Neural cell (in vitro differentiated cells): ENCODE results near the gene MLST8. TPM values are rescaled to one million over a fixed set of nuclear protein-coding genes. Genes with fewer than 3 reads are reported as not detected.

Experiments
- H2AFZ ChIP-seq: fragments of 200-600, 300-800 bp; sonication (generic), shearing (Covaris generic); 2 replicates; pipeline ENCODE4 v1.6.0; 2014; ENCODE audit warnings: low read depth, mild to moderate bottlenecking, antibody characterized with exemption, low read length, moderate library complexity
- H3F3A ChIP-seq: fragments of 200-600 bp; shearing (Covaris generic); 2 replicates; pipeline ENCODE4 v1.6.1; 2016; ENCODE audit warnings: mild to moderate bottlenecking, moderate library complexity, mixed read lengths, antibody characterized with exemption, low read length; ENCODE audit not compliant: insufficient read depth, poor library complexity, severe bottlenecking
- H3K27ac ChIP-seq: fragments of 200-600, 300-800 bp; sonication (generic), shearing (Covaris generic); 2 replicates; pipeline ENCODE4 v1.5.1; 2014; ENCODE audit warnings: mild to moderate bottlenecking, low read length, moderate library complexity
- H3K27me3 ChIP-seq: fragments of 300-800, 200-600 bp; sonication (generic), shearing (Covaris generic); 2 replicates; pipeline ENCODE4 v1.6.0; 2014; ENCODE audit warnings: mild to moderate bottlenecking, low read depth, low read length, moderate library complexity; ENCODE audit not compliant: insufficient read depth
- H3K36me3 ChIP-seq: fragments of 300-800, 200-600 bp; sonication (generic), shearing (Covaris generic); 2 replicates; pipeline ENCODE4 v1.5.1; 2014; ENCODE audit warnings: mild to moderate bottlenecking, antibody characterized with exemption, low read length, moderate library complexity; ENCODE audit not compliant: insufficient read depth
- H3K4me2 ChIP-seq: fragments of 300-800, 200-600 bp; sonication (generic), shearing (Covaris generic); 2 replicates; pipeline ENCODE4 v1.6.0; 2014; ENCODE audit warnings: mild to moderate bottlenecking, low read length
- H3K4me3 ChIP-seq: fragments of 300-800, 200-600 bp; sonication (generic), shearing (Covaris generic); 2 replicates; pipeline ENCODE4 v1.5.1; 2014; ENCODE audit warnings: mild to moderate bottlenecking, low read length, moderate library complexity
- H3K79me2 ChIP-seq: fragments of 200-600 bp; shearing (Covaris generic); replicated peaks from 2 replicates; pipeline ENCODE4 v1.6.0; 2014; ENCODE audit warnings: mild to moderate bottlenecking, low read length, moderate library complexity; ENCODE audit not compliant: insufficient read depth
- H3K9ac ChIP-seq: fragments of 300-800, 200-600 bp; sonication (generic), shearing (Covaris generic); 2 replicates; pipeline ENCODE4 v1.6.1; 2016; ENCODE audit warnings: mild to moderate bottlenecking, low read length, mixed read lengths
- H3K9me2 ChIP-seq: fragments of 200-600 bp; shearing (Covaris generic); 2 replicates; pipeline ENCODE4 v1.6.1; 2016; ENCODE audit warnings: mild to moderate bottlenecking, low read length, mixed read lengths; ENCODE audit not compliant: insufficient read depth
- H3K9me3 ChIP-seq: fragments of 200-600, 300-800 bp; sonication (generic), shearing (Covaris generic); 2 replicates; pipeline ENCODE4 v1.6.1; 2016; ENCODE audit warnings: mild to moderate bottlenecking, mixed run types, low read length, moderate library complexity, mixed read lengths
- H4K20me1 ChIP-seq: fragments of 200-600 bp; shearing (Covaris generic); 2 replicates; pipeline ENCODE4 v1.6.1; 2016; ENCODE audit warnings: mild to moderate bottlenecking, mixed run types; ENCODE audit not compliant: insufficient read depth
- CTCF ChIP-seq: fragments of 450-650 bp; IDR thresholded peaks from 2 replicates; pipeline ENCODE4 v1.5.1; 2014; ENCODE audit warnings: antibody characterized with exemption, mild to moderate bottlenecking, moderate library complexity; ENCODE audit not compliant: poor library complexity, severe bottlenecking
- EP300 ChIP-seq: fragments of 450-650 bp; conservative IDR thresholded peaks from 2 replicates; pipeline ENCODE4 v1.6.1; 2014; ENCODE audit warnings: antibody characterized with exemption, mild to moderate bottlenecking, moderate library complexity; ENCODE audit not compliant: poor library complexity, severe bottlenecking
- EZH2 ChIP-seq: fragments of 200-600, 300-800 bp; shearing (Covaris generic), sonication (generic); IDR thresholded peaks from 2 replicates; pipeline ENCODE4 v1.6.1; 2014; ENCODE audit warnings: antibody characterized with exemption, low read length, borderline replicate concordance, mild to moderate bottlenecking; ENCODE audit not compliant: insufficient read depth, poor library complexity, severe bottlenecking
- MXI1 ChIP-seq: fragments of 450-650 bp; conservative IDR thresholded peaks from 2 replicates; pipeline ENCODE4 v1.6.1; 2014; ENCODE audit warnings: antibody characterized with exemption, mild to moderate bottlenecking; ENCODE audit not compliant: poor library complexity, severe bottlenecking
- POLR2AphosphoS5 ChIP-seq: IDR thresholded peaks from 2 replicates; pipeline ENCODE4 v1.6.1; 2012
- RAD21 ChIP-seq: fragments of 450-650 bp; conservative IDR thresholded peaks from 2 replicates; pipeline ENCODE4 v1.6.1; 2014; ENCODE audit warnings: antibody characterized with exemption, mild to moderate bottlenecking, moderate library complexity
- TAF1 ChIP-seq: IDR thresholded peaks from 2 replicates; pipeline ENCODE4 v1.6.1; 2012; ENCODE audit warnings: low read depth
- polyA plus RNA-seq: library from polyadenylated mRNA; depleted of rRNA; stranded (reverse); fragments of >200 nt; gene quantifications from 2 replicates; pipeline ENCODE4 v1.2.3, GENCODE V29; 2014
- TF ChIP-seq, protein P1 (sequence below): IDR thresholded peaks from 2 replicates; pipeline ENCODE4 v1.6.1; 2012; ENCODE audit warnings: borderline replicate concordance

The MLST8 gene
- polyA plus RNA-seq, 1 donor from 2014 or later = 13.5 TPM

GRCh38 chr16:2244926-2245795 lies 39.9 kb downstream of the MLST8 start:
- no peaks in the 10 kb centered on the region for H3K27me3 ChIP-seq
- no peak overlapping the region for H3K4me2 ChIP-seq
- no peaks in the 10 kb centered on the region for H3K36me3 ChIP-seq
- TF ChIP-seq EZH2 (no peak), CTCF (no peak)
- H3K79me2 ChIP-seq = peaks cover 4% of the 10 kb centered on the region
- H3K4me3 ChIP-seq = no peak overlapping the region
- H3F3A ChIP-seq = no peaks in the 10 kb centered on the region
- no peaks in the 10 kb centered on the region for H4K20me1 ChIP-seq
- no peaks in the 10 kb centered on the region for H3K9me2 ChIP-seq
- no peak overlapping the region for H3K27ac ChIP-seq
- no peak overlapping the region for H2AFZ ChIP-seq
- no peak overlapping the region for H3K9ac ChIP-seq
- H3K9me3 ChIP-seq = no peaks in the 10 kb centered on the region

GRCh38 chr16:2246301-2246885 lies 41.1 kb downstream of the MLST8 start:
- Histone ChIP-seq H3K27me3 (no peaks in the 10 kb centered on the region), H3K36me3 (no peaks in the 10 kb centered on the region), H3K9me2 (no peaks in the 10 kb centered on the region), H3F3A (no peaks in the 10 kb centered on the region), H3K9me3 (no peaks in the 10 kb centered on the region), H3K27ac (no peak overlapping the region), H3K79me2 (peaks cover 4% of the 10 kb centered on the region), H3K4me2 (no peak overlapping the region), H3K9ac (no peak overlapping the region), H2AFZ (no peak overlapping the region), H4K20me1 (no peaks in the 10 kb centered on the region), H3K4me3 (no peak overlapping the region)
- no peak for TF ChIP-seq EP300
- TF ChIP-seq CTCF = no peak
- no peak for TF ChIP-seq MXI1
- no peak for TF ChIP-seq RAD21
- TF ChIP-seq, protein P1, sequence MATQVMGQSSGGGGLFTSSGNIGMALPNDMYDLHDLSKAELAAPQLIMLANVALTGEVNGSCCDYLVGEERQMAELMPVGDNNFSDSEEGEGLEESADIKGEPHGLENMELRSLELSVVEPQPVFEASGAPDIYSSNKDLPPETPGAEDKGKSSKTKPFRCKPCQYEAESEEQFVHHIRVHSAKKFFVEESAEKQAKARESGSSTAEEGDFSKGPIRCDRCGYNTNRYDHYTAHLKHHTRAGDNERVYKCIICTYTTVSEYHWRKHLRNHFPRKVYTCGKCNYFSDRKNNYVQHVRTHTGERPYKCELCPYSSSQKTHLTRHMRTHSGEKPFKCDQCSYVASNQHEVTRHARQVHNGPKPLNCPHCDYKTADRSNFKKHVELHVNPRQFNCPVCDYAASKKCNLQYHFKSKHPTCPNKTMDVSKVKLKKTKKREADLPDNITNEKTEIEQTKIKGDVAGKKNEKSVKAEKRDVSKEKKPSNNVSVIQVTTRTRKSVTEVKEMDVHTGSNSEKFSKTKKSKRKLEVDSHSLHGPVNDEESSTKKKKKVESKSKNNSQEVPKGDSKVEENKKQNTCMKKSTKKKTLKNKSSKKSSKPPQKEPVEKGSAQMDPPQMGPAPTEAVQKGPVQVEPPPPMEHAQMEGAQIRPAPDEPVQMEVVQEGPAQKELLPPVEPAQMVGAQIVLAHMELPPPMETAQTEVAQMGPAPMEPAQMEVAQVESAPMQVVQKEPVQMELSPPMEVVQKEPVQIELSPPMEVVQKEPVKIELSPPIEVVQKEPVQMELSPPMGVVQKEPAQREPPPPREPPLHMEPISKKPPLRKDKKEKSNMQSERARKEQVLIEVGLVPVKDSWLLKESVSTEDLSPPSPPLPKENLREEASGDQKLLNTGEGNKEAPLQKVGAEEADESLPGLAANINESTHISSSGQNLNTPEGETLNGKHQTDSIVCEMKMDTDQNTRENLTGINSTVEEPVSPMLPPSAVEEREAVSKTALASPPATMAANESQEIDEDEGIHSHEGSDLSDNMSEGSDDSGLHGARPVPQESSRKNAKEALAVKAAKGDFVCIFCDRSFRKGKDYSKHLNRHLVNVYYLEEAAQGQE = no peak
- TF ChIP-seq TAF1 = no peak
- no peak for TF ChIP-seq POLR2AphosphoS5
- TF ChIP-seq EZH2 = no peak
